DOHH2 (cell line): ENCODE measurements around the gene SDR9C7.
"Not testable (repeated sequence)": the region's sequence is repeated elsewhere in the genome, so short reads cannot be mapped to it uniquely, and the experiment has no call there.

Source experiments
- H3F3A ChIP-seq: fragments of 200-600 bp; sonication (generic), shearing (Covaris generic); 2 replicates; pipeline ENCODE4 v1.6.0; 2016; ENCODE audit warnings: antibody characterized with exemption, mild to moderate bottlenecking; ENCODE audit not compliant: control insufficient read depth, insufficient read depth
- H3K27ac ChIP-seq: fragments of 200-600 bp; sonication (generic); 2 replicates; pipeline ENCODE4 v1.5.1; 2014; ENCODE audit warnings: low read depth, mild to moderate bottlenecking, low read length, moderate library complexity
- H3K27me3 ChIP-seq: fragments of 200-600 bp; sonication (generic); 2 replicates; pipeline ENCODE4 v1.6.1; 2014; ENCODE audit warnings: mild to moderate bottlenecking, low read length, mixed read lengths; ENCODE audit not compliant: control insufficient read depth
- H3K36me3 ChIP-seq: fragments of 200-600 bp; sonication (generic); 2 replicates; pipeline ENCODE4 v1.6.1; 2014; ENCODE audit warnings: mild to moderate bottlenecking, low read length, moderate library complexity, mixed read lengths; ENCODE audit not compliant: control insufficient read depth
- H3K4me1 ChIP-seq: fragments of 200-600 bp; sonication (generic); 2 replicates; pipeline ENCODE4 v1.6.1; 2014; ENCODE audit warnings: mild to moderate bottlenecking, low read length, mixed read lengths; ENCODE audit not compliant: control insufficient read depth
- H3K4me2 ChIP-seq: fragments of 200-600 bp; sonication (generic); 2 replicates; pipeline ENCODE4 v1.6.0; 2014; ENCODE audit warnings: mild to moderate bottlenecking, low read length, moderate library complexity
- H3K4me3 ChIP-seq: fragments of 200-600 bp; sonication (generic); 2 replicates; pipeline ENCODE4 v1.5.1; 2014; ENCODE audit warnings: mild to moderate bottlenecking, low read length, mixed read lengths
- H3K79me2 ChIP-seq: fragments of 200-600 bp; sonication (generic); 2 replicates; pipeline ENCODE4 v1.6.1; 2014; ENCODE audit warnings: mild to moderate bottlenecking, low read length, mixed read lengths; ENCODE audit not compliant: control insufficient read depth
- H3K9me2 ChIP-seq: fragments of 200-600 bp; sonication (generic); replicated peaks from 2 replicates; pipeline ENCODE4 v1.6.1; 2014; ENCODE audit warnings: mild to moderate bottlenecking, low read length, mixed read lengths; ENCODE audit not compliant: control insufficient read depth
- H3K9me3 ChIP-seq: fragments of 200-600 bp; sonication (generic); 2 replicates; pipeline ENCODE4 v1.6.1; 2014; ENCODE audit warnings: antibody characterized with exemption, low read length, mixed read lengths; ENCODE audit not compliant: control insufficient read depth, insufficient read depth
- H4K20me1 ChIP-seq: fragments of 200-600 bp; sonication (generic); 2 replicates; pipeline ENCODE4 v1.6.0; 2014; ENCODE audit warnings: low read depth, mild to moderate bottlenecking, antibody characterized with exemption, low read length, moderate library complexity; ENCODE audit not compliant: control insufficient read depth, insufficient read depth
- EZH2phosphoT487 ChIP-seq: fragments of 200-600 bp; sonication (generic); IDR thresholded peaks from 2 replicates; pipeline ENCODE4 v1.6.1; 2017; ENCODE audit warnings: borderline replicate concordance, mild to moderate bottlenecking, antibody characterized with exemption, low read length, moderate library complexity, mixed read lengths
- TF ChIP-seq, protein P1 (sequence below): fragments of 200-600 bp; sonication (generic); IDR thresholded peaks from one replicate; pipeline ENCODE4 v1.5.1; 2014; ENCODE audit warnings: antibody characterized with exemption, mild to moderate bottlenecking, low read depth, low read length; ENCODE audit not compliant: poor library complexity, severe bottlenecking

Gene SDR9C7

DNA sequence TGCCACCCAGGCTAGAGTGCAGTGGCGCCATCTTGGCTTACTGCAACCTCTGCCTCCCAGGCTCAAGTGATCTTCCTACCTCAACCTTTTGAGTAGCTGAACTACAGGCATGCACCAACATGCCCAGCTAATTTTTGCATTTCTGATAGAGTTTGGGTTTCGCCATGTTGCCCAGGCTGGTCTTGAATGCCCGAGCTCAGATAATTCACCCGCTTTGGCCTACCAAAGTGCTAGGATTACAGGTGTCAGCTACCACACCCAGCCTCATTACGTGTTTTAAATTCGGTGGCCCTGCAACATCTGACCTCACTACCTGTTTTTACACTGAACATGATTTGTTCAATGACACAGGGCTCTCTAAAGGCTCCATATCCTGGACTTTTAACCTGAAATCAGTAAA lies 46.1 kb upstream of the SDR9C7 start:
- Histone ChIP-seq H3F3A (no peaks in the 10 kb centered on the region), H4K20me1 (no peaks in the 10 kb centered on the region), H3K9me3 (no peaks in the 10 kb centered on the region), H3K4me2 (no peak overlapping the region), H3K4me1 (no peaks in the 10 kb centered on the region), H3K9me2 (no peaks in the 10 kb centered on the region), H3K36me3 (no peaks in the 10 kb centered on the region), H3K27me3 (no peaks in the 10 kb centered on the region), H3K4me3 (no peak overlapping the region), H3K79me2 (no peaks in the 10 kb centered on the region), H3K27ac (no peak overlapping the region)
- TF ChIP-seq, protein P1, sequence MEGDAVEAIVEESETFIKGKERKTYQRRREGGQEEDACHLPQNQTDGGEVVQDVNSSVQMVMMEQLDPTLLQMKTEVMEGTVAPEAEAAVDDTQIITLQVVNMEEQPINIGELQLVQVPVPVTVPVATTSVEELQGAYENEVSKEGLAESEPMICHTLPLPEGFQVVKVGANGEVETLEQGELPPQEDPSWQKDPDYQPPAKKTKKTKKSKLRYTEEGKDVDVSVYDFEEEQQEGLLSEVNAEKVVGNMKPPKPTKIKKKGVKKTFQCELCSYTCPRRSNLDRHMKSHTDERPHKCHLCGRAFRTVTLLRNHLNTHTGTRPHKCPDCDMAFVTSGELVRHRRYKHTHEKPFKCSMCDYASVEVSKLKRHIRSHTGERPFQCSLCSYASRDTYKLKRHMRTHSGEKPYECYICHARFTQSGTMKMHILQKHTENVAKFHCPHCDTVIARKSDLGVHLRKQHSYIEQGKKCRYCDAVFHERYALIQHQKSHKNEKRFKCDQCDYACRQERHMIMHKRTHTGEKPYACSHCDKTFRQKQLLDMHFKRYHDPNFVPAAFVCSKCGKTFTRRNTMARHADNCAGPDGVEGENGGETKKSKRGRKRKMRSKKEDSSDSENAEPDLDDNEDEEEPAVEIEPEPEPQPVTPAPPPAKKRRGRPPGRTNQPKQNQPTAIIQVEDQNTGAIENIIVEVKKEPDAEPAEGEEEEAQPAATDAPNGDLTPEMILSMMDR, result no peak
- TF ChIP-seq EZH2phosphoT487, result no peak

DNA sequence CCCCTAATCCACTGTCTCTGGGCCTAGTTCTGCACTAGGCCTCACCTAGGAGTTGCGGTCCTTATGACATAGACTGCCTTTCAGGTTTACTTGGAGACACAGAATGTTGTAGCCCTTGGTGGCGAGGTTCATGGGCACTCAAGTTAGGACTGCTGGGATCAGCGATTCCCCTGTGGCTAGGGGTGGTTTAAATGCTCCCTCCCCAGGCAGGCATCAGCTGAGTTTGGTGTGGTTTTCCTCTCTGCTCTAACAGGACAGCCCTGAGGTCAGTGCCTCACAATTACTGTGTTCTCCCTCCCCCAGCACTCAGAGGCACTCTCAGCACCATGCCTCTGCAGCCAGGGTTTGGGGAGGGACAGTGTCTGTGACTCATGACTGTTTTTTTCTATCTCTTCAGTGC lies 45.4 kb upstream of the SDR9C7 start:
- Histone ChIP-seq H3K36me3 (no peaks in the 10 kb centered on the region), H3K27me3 (no peaks in the 10 kb centered on the region), H3K9me2 (no peaks in the 10 kb centered on the region), H3K4me1 (no peaks in the 10 kb centered on the region), H3K4me2 (no peak overlapping the region), H3F3A (no peaks in the 10 kb centered on the region), H3K27ac (no peak overlapping the region), H3K9me3 (no peaks in the 10 kb centered on the region), H3K4me3 (no peak overlapping the region), H3K79me2 (no peaks in the 10 kb centered on the region), H4K20me1 (no peaks in the 10 kb centered on the region)
- TF ChIP-seq, protein P1, result no peak

DNA sequence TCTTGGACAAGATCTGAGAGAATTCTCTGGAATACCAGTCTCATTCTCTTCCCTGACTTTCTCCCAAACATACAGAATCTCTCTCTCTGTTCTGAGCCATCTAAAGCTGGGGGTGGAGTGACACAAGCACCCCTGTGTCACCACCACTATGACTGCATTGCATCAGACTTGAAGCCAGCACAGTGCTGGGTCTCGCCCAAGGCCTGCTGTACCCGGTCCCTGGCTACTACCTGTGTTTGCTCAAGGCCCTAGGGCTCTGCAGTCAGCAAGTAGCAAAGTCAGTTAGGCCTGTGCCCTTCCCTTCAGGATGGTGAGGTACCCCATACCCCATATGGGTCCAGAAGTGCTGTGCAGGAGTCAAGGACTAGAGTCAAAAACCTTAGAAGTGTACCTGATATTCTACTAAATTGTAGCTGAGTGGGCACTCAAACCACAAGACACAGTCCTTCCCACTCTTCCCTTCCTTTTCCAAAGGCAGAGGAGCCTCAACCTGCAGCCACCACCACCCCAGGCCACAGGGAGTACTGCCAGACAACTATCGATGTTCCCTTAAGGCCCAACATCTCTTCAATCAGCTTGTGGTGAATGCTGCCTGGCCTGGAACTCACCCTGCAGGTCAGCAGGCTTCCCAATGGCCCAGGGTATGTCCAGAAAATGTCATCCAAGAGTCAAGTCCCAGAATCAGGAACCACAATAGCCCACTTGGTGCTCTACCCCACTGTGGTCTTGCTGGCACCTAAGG lies 44.4 kb upstream of the SDR9C7 start:
- no peak overlapping the region for H3K4me2 ChIP-seq
- H3K36me3 ChIP-seq, result no peaks in the 10 kb centered on the region
- no peaks in the 10 kb centered on the region for H3K79me2 ChIP-seq
- H3F3A ChIP-seq, result no peaks in the 10 kb centered on the region
- H3K27me3 ChIP-seq, result no peaks in the 10 kb centered on the region
- H3K4me3 ChIP-seq, result no peak overlapping the region
- H3K9me2 ChIP-seq, result no peaks in the 10 kb centered on the region
- no peak overlapping the region for H3K27ac ChIP-seq
- no peaks in the 10 kb centered on the region for H3K9me3 ChIP-seq
- no peaks in the 10 kb centered on the region for H3K4me1 ChIP-seq
- TF ChIP-seq, protein P1, result no peak
- no peaks in the 10 kb centered on the region for H4K20me1 ChIP-seq

DNA sequence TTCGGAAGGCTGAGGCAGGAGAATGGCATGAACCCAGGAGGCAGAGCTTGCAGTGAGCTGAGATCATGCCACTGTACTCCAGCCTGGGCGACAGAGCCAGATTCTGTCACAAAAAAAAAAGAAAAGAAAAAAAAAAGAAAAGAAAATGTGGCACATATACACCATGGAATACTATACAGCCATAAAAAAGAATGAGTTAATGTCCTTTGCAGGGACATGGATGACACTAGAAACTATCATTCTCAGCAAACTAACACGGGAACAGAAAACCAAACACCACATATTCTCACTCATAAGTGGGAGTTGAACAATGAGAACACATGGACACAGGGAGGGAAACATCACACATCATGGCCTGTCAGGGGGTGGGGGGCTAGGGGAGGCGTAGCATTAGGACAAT lies 43.2 kb upstream of the SDR9C7 start:
- H3K4me1 ChIP-seq, H3K27me3 ChIP-seq, H3K4me3 ChIP-seq, H3K4me2 ChIP-seq, H3K27ac ChIP-seq, H3F3A ChIP-seq, H3K9me3 ChIP-seq, H4K20me1 ChIP-seq, H3K79me2 ChIP-seq, H3K9me2 ChIP-seq, H3K36me3 ChIP-seq: not testable (repeated sequence)

DNA sequence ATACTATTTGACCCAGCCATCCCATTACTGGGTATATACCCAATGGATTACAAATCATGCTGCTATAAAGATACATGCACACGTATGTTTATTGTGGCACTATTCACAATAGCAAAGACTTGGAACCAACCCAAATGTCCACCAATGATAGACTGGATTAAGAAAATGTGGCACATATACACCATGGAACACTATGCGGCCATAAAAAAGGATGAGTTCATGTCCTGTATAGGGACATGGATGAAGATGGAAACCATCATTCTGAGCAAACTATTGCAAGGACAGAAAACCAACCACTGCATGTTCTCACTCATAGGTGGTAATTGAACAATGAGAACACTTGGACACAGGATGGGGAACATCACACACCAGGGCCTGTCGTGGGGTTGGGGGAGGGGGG lies 40.0 kb upstream of the SDR9C7 start:
- not testable (repeated sequence) for H3K36me3 ChIP-seq, H3K79me2 ChIP-seq, H3K27me3 ChIP-seq, H3F3A ChIP-seq, H3K4me2 ChIP-seq, H3K4me3 ChIP-seq, H3K9me3 ChIP-seq, H3K27ac ChIP-seq, H3K4me1 ChIP-seq, H3K9me2 ChIP-seq, H4K20me1 ChIP-seq

DNA sequence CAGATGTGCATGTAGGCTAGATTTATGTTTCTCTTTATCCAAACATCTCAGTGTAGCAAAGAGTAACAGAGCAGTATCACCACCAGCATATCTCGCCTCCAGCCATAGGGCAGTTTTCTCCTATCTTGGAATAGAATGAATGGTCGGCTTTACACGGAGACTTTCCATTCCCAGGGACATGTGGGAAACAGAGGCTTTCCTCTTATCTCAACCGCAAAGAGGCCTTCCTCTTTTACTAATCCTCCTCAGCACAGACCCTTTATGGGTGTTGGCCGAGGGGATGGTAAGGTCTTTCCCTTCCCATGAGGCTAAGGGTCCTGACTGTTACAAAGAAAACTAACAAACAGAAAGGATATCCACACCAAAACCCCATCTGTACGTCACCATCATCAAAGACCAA lies 34.7 kb upstream of the SDR9C7 start:
- H3K79me2 ChIP-seq, H3K36me3 ChIP-seq, H3K4me2 ChIP-seq, H3K27ac ChIP-seq, H3K27me3 ChIP-seq, H3K9me2 ChIP-seq, H3K9me3 ChIP-seq, H3K4me3 ChIP-seq, H4K20me1 ChIP-seq, H3K4me1 ChIP-seq, H3F3A ChIP-seq: not testable (repeated sequence)
